Measurements from ENCODE around the gene FGD6. TPM values are rescaled to one million over a fixed set of nuclear protein-coding genes. Genes with fewer than 3 reads are reported as not detected.

Gene FGD6
- total RNA-seq, 5 donors from 2014 or later (not counting 1 experiment from before 2014, with no cell fraction given): 0.55 to 1.9 (median 0.70) TPM

DNA sequence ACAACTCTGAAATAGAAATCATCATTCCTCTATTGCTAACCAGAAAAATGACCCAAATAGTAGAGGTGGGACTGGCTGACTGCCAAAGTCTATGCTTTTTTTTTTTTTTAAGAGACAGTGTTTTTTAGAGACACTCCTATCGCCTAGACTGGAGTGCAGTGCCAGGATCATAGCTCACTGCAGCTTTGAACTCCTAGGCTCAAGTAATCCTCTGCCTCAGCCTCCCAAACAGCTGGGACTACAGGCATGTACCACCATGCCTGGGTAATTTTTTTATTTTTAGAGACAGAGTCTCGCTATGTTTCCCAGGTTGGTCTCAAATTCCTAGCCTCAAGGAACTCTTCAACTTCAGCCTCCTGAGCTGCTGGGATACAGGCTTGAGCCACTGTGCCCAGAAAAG is 163.1 kb downstream of the FGD6 start:
- CTCF ChIA-PET: no interaction called here

DNA sequence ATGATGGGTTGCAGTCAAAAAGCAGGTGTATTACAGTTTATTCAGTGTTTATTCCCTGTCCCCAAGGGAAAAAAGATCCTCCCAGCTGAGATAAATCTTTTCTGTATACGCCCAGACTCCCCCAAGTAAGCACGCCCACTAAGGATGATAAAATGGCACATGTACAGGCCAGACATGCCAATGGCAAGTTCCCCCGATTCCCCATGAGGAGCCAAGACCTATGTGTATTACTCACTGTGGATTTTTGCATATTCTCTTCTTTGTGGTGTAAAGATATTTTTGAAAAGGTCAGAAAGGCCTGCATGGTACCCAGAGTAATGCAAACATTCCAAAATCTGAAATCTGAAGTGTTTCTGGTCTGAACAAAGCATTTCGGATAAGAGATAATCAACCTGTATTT is 166.0 kb downstream of the FGD6 start:
- Histone ChIP-seq H3K36me3 (ENCODE audit: control insufficient read depth in 2 of 2, extremely low read depth in 1 of 2, insufficient read depth in 1 of 2, low read length in 1 of 2) (peaks cover 10 to 51% of the 10 kb centered on the region in 2 donors), H3K4me3 (ENCODE audit: control insufficient read depth in 1 of 2, extremely low read depth in 1 of 2, low read length in 1 of 2) (no peak overlapping the region), H3K4me1 (ENCODE audit: control insufficient read depth in 1 of 2, extremely low read depth in 1 of 2, insufficient read depth in 2 of 2, low read length in 2 of 2) (no peaks in the 10 kb centered on the region), H3K27ac (ENCODE audit: low read length) (no peak overlapping the region), H3K9me3 (no peaks in the 10 kb centered on the region), H3K27me3 (replicated peaks in 1 of 2; ENCODE audit: control insufficient read depth in 2 of 2, extremely low read depth in 1 of 2, insufficient read depth in 2 of 2, low read length in 1 of 2) (no peaks in the 10 kb centered on the region)
- no peak overlapping the region for H3K4me3 Mint-ChIP-seq
- no peaks in the 10 kb centered on the region for H3K4me1 Mint-ChIP-seq
- WGBS (ENCODE audit: insufficient coverage): 83% methylated on average over 1 of the region's 4 CpGs
- CTCF ChIA-PET: no interaction called here
- no peak for DNase-seq
- ATAC-seq (replicated peaks in 1 of 4): no peak
- peaks cover 45% of the 10 kb centered on the region for H3K36me3 Mint-ChIP-seq
- H3K9me3 Mint-ChIP-seq: no peaks in the 10 kb centered on the region
- POLR2A ChIA-PET: no interaction called here
- H3K27me3 Mint-ChIP-seq: no peaks in the 10 kb centered on the region
- no peak overlapping the region for H3K27ac Mint-ChIP-seq

More for the DNA sequence above, 163.1 kb downstream of the FGD6 start:
- H3K36me3 ChIP-seq (ENCODE audit: control insufficient read depth in 2 of 2, extremely low read depth in 1 of 2, insufficient read depth in 1 of 2, low read length in 1 of 2): peaks cover 2 to 55% of the 10 kb centered on the region in 2 donors
- no peak for ATAC-seq (replicated peaks in 1 of 4)
- Mint-ChIP-seq H3K27ac (no peak overlapping the region), H3K27me3 (no peaks in the 10 kb centered on the region), H3K4me1 (no peaks in the 10 kb centered on the region), H3K4me3 (no peak overlapping the region), H3K36me3 (peaks cover 39% of the 10 kb centered on the region), H3K9me3 (no peaks in the 10 kb centered on the region)
- H3K4me1 ChIP-seq (ENCODE audit: control insufficient read depth in 1 of 2, extremely low read depth in 1 of 2, insufficient read depth in 2 of 2, low read length in 2 of 2): no peaks in the 10 kb centered on the region
- no peaks in the 10 kb centered on the region for H3K9me3 ChIP-seq
- DNase-seq: no peak
- POLR2A ChIA-PET: interaction anchor here in 1 of 2 donors (0.6 kb wide), 1 partner anchor 220 kb away, joined by 3 read pairs; no protein-coding TSS in a partner anchor
- no peak overlapping the region for H3K27ac ChIP-seq (ENCODE audit: low read length)
- no peaks in the 10 kb centered on the region for H3K27me3 ChIP-seq (replicated peaks in 1 of 2; ENCODE audit: control insufficient read depth in 2 of 2, extremely low read depth in 1 of 2, insufficient read depth in 2 of 2, low read length in 1 of 2)
- no peak overlapping the region for H3K4me3 ChIP-seq (ENCODE audit: control insufficient read depth in 1 of 2, extremely low read depth in 1 of 2, low read length in 1 of 2)
- WGBS (ENCODE audit: insufficient coverage): no CpG with 5 or more reads among the region's 2 CpGs

DNA sequence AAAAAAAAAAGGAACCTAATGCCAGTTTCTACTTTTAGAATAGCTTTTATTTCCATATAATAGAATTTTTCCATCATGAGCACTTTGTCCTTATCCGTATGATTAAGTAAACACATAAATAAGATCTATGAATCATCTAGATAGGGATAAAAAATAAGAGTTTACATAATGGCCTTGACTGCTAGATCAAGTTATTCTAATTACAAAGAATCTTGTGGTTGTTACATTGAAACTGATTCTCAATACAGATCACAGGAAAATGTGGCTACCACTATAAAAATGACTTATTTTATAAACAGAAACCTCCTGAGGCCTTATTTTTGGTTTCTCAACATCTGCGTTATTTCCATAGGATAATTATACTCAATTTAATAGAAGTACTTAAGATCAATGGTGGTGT is 179.4 kb downstream of the FGD6 start:
- POLR2A ChIA-PET: no interaction called here

GRCh38 chr12:95034750-95035149 is 182.5 kb downstream of the FGD6 start:
- WGBS (ENCODE audit: insufficient coverage): no CpG with 5 or more reads among the region's 1 CpG
- no peak overlapping the region for H3K27ac Mint-ChIP-seq
- CTCF ChIA-PET: interaction anchor here in 1 of 2 donors (0.7 kb wide), 1 partner anchor 15 kb away, joined by 3 read pairs; no protein-coding TSS in a partner anchor

More for the DNA sequence above, 179.4 kb downstream of the FGD6 start:
- Histone ChIP-seq H3K4me3 (ENCODE audit: control insufficient read depth in 1 of 2, extremely low read depth in 1 of 2, low read length in 1 of 2) (no peak overlapping the region), H3K27me3 (replicated peaks in 1 of 2; ENCODE audit: control insufficient read depth in 2 of 2, extremely low read depth in 1 of 2, insufficient read depth in 2 of 2, low read length in 1 of 2) (no peaks in the 10 kb centered on the region), H3K4me1 (ENCODE audit: control insufficient read depth in 1 of 2, extremely low read depth in 1 of 2, insufficient read depth in 2 of 2, low read length in 2 of 2) (peaks cover 0 to 5% of the 10 kb centered on the region in 2 experiments), H3K9me3 (no peaks in the 10 kb centered on the region), H3K36me3 (ENCODE audit: control insufficient read depth in 2 of 2, extremely low read depth in 1 of 2, insufficient read depth in 1 of 2, low read length in 1 of 2) (peaks cover 2 to 29% of the 10 kb centered on the region in 2 donors), H3K27ac (ENCODE audit: low read length) (no peak overlapping the region)
- H3K36me3 Mint-ChIP-seq: peaks cover 43% of the 10 kb centered on the region
- no peak overlapping the region for H3K4me3 Mint-ChIP-seq
- no peak overlapping the region for H3K27ac Mint-ChIP-seq
- ATAC-seq (replicated peaks in 1 of 4) (no peak), DNase-seq (no peak)
- peaks cover 22 to 31% (median 30%) of the 10 kb centered on the region in 3 donors for H3K4me1 Mint-ChIP-seq
- CTCF ChIA-PET: no interaction called here
- no CpG with 5 or more reads among the region's 2 CpGs for whole genome bisulfite sequencing (ENCODE audit: insufficient coverage)
- H3K9me3 Mint-ChIP-seq: no peaks in the 10 kb centered on the region
- no peaks in the 10 kb centered on the region for H3K27me3 Mint-ChIP-seq

More at GRCh38 chr12:95034750-95035149, 182.5 kb downstream of the FGD6 start:
- POLR2A ChIA-PET: interaction anchor here in 1 of 2 donors (0.5 kb wide), 1 partner anchor 9 kb away, joined by 6 read pairs; no protein-coding TSS in a partner anchor
- Histone ChIP-seq H3K4me3 (ENCODE audit: control insufficient read depth in 1 of 2, extremely low read depth in 1 of 2, low read length in 1 of 2) (no peak overlapping the region), H3K27me3 (replicated peaks in 1 of 2; ENCODE audit: control insufficient read depth in 2 of 2, extremely low read depth in 1 of 2, insufficient read depth in 2 of 2, low read length in 1 of 2) (no peaks in the 10 kb centered on the region), H3K4me1 (ENCODE audit: control insufficient read depth in 1 of 2, extremely low read depth in 1 of 2, insufficient read depth in 2 of 2, low read length in 2 of 2) (peaks cover 0 to 3% of the 10 kb centered on the region in 2 experiments), H3K9me3 (no peaks in the 10 kb centered on the region), H3K27ac (ENCODE audit: low read length) (no peak overlapping the region), H3K36me3 (ENCODE audit: control insufficient read depth in 2 of 2, extremely low read depth in 1 of 2, insufficient read depth in 1 of 2, low read length in 1 of 2) (peaks cover 0 to 35% of the 10 kb centered on the region in 2 donors)
- DNase-seq: no peak
- peak overlapping the region in 1 of 3 donors; percentile 41 for H3K4me3 Mint-ChIP-seq
- H3K4me1 Mint-ChIP-seq: peaks cover 13 to 18% (median 18%) of the 10 kb centered on the region in 3 donors
- ATAC-seq (replicated peaks in 1 of 4): no peak
- H3K27me3 Mint-ChIP-seq: no peaks in the 10 kb centered on the region
- H3K9me3 Mint-ChIP-seq: no peaks in the 10 kb centered on the region
- H3K36me3 Mint-ChIP-seq: peaks cover 36% of the 10 kb centered on the region

Other genes starting within 250 kb of the FGD6 start
- gene NDUFA12, start 213.8 kb downstream of the FGD6 start, total RNA-seq: 100 to 1,000 TPM in 2 of 5 donors, 10 to 100 TPM in 3; 56.2 to 120 (median 67.6) TPM
- 10 to 100 TPM; 35.3 to 47.2 (median 39.6) TPM for gene NR2C1, start 143.8 kb downstream of the FGD6 start, total RNA-seq
- 10 to 100 TPM; 27.0 to 48.9 (median 36.8) TPM for gene VEZT, start 340 bp upstream of the FGD6 start, total RNA-seq